ENCODE results near the gene EEFSEC. TPM values are rescaled to one million over a fixed set of nuclear protein-coding genes. Genes with fewer than 3 reads are reported as not detected.

EEFSEC gene
- total and polyA plus RNA-seq, 2 of the 8 experiments (the other 6 are each of a cell fraction or from before 2014, with no cell fraction given): 13.1 to 19.8 TPM

DNA sequence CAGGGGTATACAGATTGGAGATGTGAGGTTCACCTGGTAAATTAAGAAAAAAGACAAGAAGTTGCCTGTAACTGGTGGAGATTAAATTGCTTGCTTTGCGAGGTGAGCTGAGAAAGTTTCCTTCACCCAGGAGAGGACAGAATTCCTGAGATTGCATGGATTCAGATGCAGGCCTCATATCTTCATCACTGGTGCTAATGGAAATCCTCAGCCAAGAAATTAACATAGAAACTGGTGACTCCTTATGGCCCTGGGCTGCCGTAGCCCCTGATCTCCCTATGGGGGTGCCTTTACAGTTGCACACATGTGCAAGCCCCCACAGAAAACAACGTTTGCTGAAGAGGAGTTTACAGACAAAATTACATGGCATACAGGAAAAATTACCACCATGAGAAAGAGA, 68.0 kb downstream of the EEFSEC start:
- Histone ChIP-seq H3K9me3 (ENCODE audit: insufficient read depth in 2 of 2, low read depth in 1 of 2, low read length in 1 of 2) (peaks cover 11 to 15% of the 10 kb centered on the region in 2 experiments), H3K4me2 (ENCODE audit: insufficient read depth in 1 of 2, low read depth in 2 of 2, low read length in 2 of 2) (no peak overlapping the region), H3K36me3 (ENCODE audit: control insufficient read depth in 2 of 4, insufficient read depth in 4 of 4, low read length in 3 of 4) (no peaks in the 10 kb centered on the region; a peak in 1 of 8 replicates), H2AFZ (ENCODE audit: low read length) (no peak overlapping the region), H3K23me2 (ENCODE audit: low read depth, low read length) (no peaks in the 10 kb centered on the region; the same call in 1 of the 2 replicates), H3K18ac (ENCODE audit: extremely low read depth, low read length) (no peak overlapping the region), H3K27ac (ENCODE audit: low read depth, low read length) (no peak overlapping the region), H3K14ac (ENCODE audit: insufficient read length) (no peak overlapping the region), H4K8ac (ENCODE audit: extremely low read depth, insufficient read depth, low read length) (no peak overlapping the region), H2BK12ac (ENCODE audit: low read depth, low read length) (no peak overlapping the region), H2AK5ac (ENCODE audit: low read depth, low read length) (no peak overlapping the region), H3K56ac (replicated peaks; ENCODE audit: insufficient read length, low read depth, low read length) (no peak overlapping the region), H4K5ac (ENCODE audit: insufficient read length, low read depth, low read length) (no peak overlapping the region), H4K20me1 (replicated peaks in 1 of 2; ENCODE audit: control insufficient read depth in 1 of 2, insufficient read depth in 2 of 2, low read length in 2 of 2) (peaks cover 0 to under 1% of the 10 kb centered on the region in 2 experiments), H3K79me2 (ENCODE audit: control insufficient read depth in 1 of 2, insufficient read depth in 2 of 2, low read length in 2 of 2) (no peaks in the 10 kb centered on the region; a peak in 1 of 4 replicates), H3K27me3 (replicated peaks in 1 of 4; ENCODE audit: control insufficient read depth in 3 of 4, extremely low read depth in 1 of 4, insufficient read depth in 3 of 4, low read length in 3 of 4) (no peaks in the 10 kb centered on the region; a peak in 2 of 7 replicates), H2BK20ac (ENCODE audit: low read length) (no peak overlapping the region), H2BK5ac (ENCODE audit: low read depth, low read length) (no peak overlapping the region), H3K79me1 (ENCODE audit: low read depth, low read length) (no peaks in the 10 kb centered on the region), H4K91ac (replicated peaks; ENCODE audit: insufficient read length, low read length) (no peak overlapping the region), H3K4ac (replicated peaks; ENCODE audit: insufficient read length, low read depth, low read length) (no peak overlapping the region), H2BK15ac (ENCODE audit: low read length) (no peak overlapping the region), H3K4me3 (ENCODE audit: extremely low read depth in 1 of 4, insufficient read depth in 2 of 4, low read depth in 3 of 4, low read length in 4 of 4) (no peak overlapping the region), H3K4me1 (replicated peaks in 1 of 4; ENCODE audit: control insufficient read depth in 3 of 4, insufficient read depth in 4 of 4, low read length in 3 of 4) (peaks cover 0 to 2% (median under 1%) of the 10 kb centered on the region in 4 experiments; a peak in 3 of 7 replicates), H2BK120ac (replicated peaks; ENCODE audit: low read depth, low read length) (no peak overlapping the region), H3K9ac (replicated peaks in 1 of 4; ENCODE audit: extremely low read depth in 1 of 4, low read depth in 3 of 4, low read length in 3 of 4) (no peak overlapping the region), H3K23ac (ENCODE audit: insufficient read length) (no peak overlapping the region)
- FAIRE-seq: no peak
- ChIA-PET CTCF (ENCODE audit: partially characterized antibody) (interaction anchor here (6.2 kb wide), 1 partner anchor 100 kb away, joined by 24 read pairs; no protein-coding TSS in a partner anchor), POLR2A (ENCODE audit: partially characterized antibody) (no interaction called here)
- DNase-seq (ENCODE audit: low read depth in 1 of 2, low spot score in 2 of 2): no peak
- WGBS, 2 experiments (ENCODE audit: extremely low coverage in 1 of 2, insufficient coverage in 1 of 2, insufficient read length in 1 of 2, insufficient replicate concordance in 2 of 2, low coverage in 1 of 2, low lambda C conversion rate in 2 of 2, missing lambda C conversion rate in 1 of 2): 88% methylated on average over 3 of the region's 3 CpGs; no CpG with 5 or more reads in 1 of the 2 experiments
- TF ChIP-seq POU5F1 (IDR thresholded peaks at IDR 0.05; ENCODE audit: low read depth, low read length): no peak
- TF ChIP-seq KDM4A (IDR thresholded peaks at IDR 0.05; ENCODE audit: low read depth, low read length, severe bottlenecking): no peak
- TF ChIP-seq TEAD4 (IDR thresholded peaks at IDR 0.05; ENCODE audit: low read depth, low read length): no peak
- TF ChIP-seq, protein P1, sequence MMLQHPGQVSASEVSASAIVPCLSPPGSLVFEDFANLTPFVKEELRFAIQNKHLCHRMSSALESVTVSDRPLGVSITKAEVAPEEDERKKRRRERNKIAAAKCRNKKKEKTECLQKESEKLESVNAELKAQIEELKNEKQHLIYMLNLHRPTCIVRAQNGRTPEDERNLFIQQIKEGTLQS (IDR thresholded peaks at IDR 0.05; ENCODE audit: insufficient read depth, low read depth, low read length): no peak
- TF ChIP-seq TCF12 (IDR thresholded peaks at IDR 0.05; ENCODE audit: low read depth, low read length): no peak
- no peak for TF ChIP-seq CEBPB (IDR thresholded peaks at IDR 0.05; ENCODE audit: low read depth, low read length)
- no peak for TF ChIP-seq EZH2 (IDR thresholded peaks at IDR 0.05; ENCODE audit: low read depth, low read length, severe bottlenecking)
- TF ChIP-seq, protein P2, sequence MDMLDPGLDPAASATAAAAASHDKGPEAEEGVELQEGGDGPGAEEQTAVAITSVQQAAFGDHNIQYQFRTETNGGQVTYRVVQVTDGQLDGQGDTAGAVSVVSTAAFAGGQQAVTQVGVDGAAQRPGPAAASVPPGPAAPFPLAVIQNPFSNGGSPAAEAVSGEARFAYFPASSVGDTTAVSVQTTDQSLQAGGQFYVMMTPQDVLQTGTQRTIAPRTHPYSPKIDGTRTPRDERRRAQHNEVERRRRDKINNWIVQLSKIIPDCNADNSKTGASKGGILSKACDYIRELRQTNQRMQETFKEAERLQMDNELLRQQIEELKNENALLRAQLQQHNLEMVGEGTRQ (IDR thresholded peaks at IDR 0.05; ENCODE audit: low read length): no peak
- TF ChIP-seq YY1 (IDR thresholded peaks at IDR 0.05; ENCODE audit: low read depth, low read length): no peak
- no peak for TF ChIP-seq POLR2AphosphoS5 (IDR thresholded peaks at IDR 0.05; ENCODE audit: low read depth, low read length)
- TF ChIP-seq NRF1 (IDR thresholded peaks at IDR 0.05; ENCODE audit: low read depth, low read length): no peak
- TF ChIP-seq HDAC6 (IDR thresholded peaks at IDR 0.05; ENCODE audit: low read depth, low read length): no peak
- no peak for TF ChIP-seq CBX8 (IDR thresholded peaks at IDR 0.05; ENCODE audit: borderline replicate concordance, low read depth, low read length)
